GM21528 (cell line): ENCODE results near the gene EPHA7.

Source experiments
- ATAC-seq: cut with Tn5 transposase; IDR thresholded peaks from one replicate; pipeline ENCODE4 v1.9.1; 2021; ENCODE audit warnings: mild to moderate bottlenecking, moderate library complexity; ENCODE audit not compliant: unreplicated experiment, low FRiP score

EPHA7 gene

DNA sequence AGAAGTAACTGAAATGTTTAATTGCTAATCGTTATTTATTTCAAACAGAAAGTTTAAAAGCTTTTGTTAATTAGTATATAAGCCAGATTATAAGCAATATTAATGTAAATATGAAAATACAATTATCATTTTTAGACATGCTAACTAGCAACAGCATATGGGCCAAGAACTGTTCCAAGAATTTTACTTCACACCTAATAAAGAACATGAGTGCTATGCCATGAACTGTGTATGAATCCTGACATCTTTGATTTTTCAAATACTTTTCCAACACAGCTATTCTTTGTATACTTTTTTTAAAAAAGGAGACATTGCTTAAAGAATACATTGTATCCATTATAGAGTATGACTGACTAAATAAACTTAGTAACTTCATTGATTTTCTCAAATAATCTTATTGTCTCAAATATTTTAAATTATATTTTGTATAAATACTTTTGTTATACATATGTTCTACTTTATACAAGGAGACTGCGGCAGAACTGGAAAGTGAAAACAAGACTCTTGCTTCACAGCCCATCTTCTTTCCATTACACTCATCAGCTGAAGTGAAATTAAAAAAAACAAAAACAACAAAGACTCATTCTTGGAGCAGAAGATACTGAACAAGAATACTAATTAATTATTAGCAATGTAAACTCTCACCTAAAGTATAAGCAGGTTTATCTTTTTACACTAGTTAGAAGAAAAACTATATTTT is 89.9 kb downstream of the EPHA7 start:
- ATAC-seq: no peak

- ATAC-seq: no peak
Measured at GRCh38 chr6:93327857-93328256, 91.5 kb downstream of the EPHA7 start.

GRCh38 chr6:93325761-93326160 is 93.6 kb downstream of the EPHA7 start:
- no peak for ATAC-seq

DNA sequence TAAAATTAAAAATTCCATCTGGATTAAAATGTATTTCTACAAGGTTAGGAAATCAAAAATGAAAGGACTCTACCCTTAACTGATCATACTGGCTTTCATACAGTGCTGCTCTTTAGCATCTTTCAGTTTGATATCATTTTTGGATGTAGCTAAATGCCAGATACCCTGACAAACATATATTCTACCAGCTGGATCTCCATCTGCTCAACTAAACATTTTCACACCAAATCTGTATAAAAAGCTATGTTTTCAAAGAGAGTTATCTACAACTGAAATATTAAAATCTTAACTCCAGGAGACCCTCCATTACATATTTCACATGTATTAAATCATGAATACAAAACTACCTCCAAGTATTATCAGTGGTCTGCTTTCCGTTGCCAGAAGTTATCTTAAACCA is 95.7 kb downstream of the EPHA7 start:
- ATAC-seq: no peak

DNA sequence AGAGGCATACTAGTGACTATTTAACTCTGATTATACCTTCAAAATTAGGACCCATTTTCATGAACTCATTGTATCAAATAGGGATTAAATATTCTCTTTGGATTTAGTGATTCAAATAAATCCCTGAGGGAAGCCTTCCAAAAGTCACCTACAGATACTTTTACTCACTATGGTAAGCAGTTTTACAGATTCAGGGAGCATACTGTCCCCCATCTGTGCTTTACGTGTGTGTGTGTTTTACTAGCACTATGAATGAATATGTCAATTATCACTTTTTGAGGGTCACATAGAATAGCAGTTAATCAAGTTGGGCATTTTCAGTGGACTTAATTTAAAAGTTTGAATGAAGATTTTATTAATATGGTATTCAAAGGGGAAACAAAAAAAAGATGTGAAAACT is 96.7 kb downstream of the EPHA7 start:
- no peak for ATAC-seq

GRCh38 chr6:93319304-93319703 is 100.1 kb downstream of the EPHA7 start:
- no peak for ATAC-seq

- no peak for ATAC-seq
Measured at GRCh38 chr6:93318121-93318520, 101.2 kb downstream of the EPHA7 start.

DNA sequence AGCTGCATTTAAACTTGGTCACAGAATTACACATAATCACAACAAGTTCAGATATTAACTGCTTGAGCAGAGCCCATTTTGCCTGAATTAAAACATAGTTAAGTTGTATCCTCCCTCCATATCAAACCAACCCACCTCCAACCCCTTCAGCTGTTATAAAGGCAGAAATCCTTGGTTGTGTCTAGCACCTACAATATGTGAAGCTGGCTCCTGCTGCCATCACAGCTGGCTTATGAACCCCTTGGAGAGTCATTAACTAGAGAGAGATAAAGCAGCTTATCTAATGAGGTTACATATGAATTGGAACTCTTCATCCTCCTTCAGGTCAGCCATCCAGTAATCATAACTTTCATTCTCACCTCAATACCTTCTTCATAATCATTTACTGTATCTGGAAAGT is 101.8 kb downstream of the EPHA7 start:
- no peak for ATAC-seq

DNA sequence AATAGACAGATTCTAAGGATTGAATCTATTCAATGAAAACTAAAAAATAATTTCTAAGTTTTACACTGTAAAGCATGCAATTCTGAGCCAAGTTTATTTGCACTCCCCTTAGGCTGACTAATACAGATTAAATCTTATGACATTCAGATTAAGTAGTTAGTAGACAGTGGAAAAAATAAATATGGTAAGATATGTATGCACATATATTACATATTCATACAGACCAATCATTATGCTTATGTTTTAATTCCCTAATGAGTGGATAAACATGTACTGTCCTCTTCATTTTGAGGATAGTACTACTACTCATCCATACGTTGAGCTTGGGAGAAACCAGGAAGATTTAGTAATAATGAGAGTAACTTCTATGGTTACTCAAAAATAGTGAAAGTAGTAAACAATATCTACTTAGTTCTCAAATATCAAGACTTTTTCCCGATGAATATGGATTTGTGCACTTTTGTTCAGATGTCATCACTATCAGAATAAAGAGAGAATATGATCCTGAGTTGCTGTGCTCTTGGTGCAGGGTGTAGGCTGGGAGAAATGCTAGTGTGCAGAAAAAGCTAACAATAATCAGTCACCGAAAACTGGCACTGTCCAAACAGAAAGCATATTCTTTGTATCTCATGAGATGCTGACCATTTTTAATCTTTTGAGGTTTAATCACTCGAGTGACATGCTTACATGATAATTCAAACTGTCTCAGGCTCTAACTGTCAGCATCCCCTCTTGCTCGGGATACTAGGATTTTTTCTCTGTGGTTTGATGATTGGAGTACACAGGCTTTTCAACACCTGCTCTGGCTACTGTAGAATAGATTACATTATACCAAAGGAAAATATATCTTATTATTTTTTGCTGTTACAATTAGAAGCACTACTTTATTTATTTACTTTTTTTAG is 111.6 kb downstream of the EPHA7 start:
- ATAC-seq: no peak

DNA sequence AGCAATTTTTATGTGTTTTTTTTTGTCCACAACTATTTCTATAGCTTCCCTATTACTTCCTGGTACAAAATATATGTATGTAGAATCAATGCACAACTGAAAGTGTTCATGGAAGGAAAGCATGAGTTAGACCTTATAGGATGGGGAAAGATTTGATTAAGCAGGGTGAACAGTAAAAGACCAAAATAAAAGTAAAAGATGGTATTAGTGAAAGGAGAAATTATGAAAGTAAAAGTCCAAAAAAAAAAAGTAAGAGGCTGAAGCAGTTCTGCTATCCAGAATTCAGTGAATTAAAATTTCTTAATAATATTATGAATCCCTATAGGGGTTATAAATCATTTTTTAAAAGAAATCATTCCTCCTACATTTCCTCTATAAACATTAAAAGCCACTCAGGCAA is 114.3 kb downstream of the EPHA7 start:
- ATAC-seq: no peak

GRCh38 chr6:93304505-93304904 is 114.9 kb downstream of the EPHA7 start:
- ATAC-seq: no peak

GRCh38 chr6:93300661-93301060 is 118.7 kb downstream of the EPHA7 start:
- no peak for ATAC-seq

DNA sequence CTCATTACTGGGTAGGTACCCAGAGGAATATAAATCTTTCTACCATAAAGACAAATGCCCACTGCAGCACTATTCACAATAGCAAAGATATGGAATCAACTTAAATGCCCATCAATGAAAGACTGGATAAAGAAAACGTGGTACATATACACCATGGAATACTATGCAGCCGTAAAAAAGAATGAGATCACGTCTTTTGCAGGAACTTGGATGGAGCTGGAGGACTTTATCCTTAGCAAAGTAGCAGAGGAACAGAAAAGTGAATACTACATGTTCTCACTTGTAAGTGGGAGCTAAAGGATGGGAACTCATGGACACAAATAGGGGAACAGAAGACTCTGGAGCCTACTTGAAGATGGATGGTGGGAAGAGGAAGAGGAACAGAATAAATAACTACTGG is 119.7 kb downstream of the EPHA7 start:
- ATAC-seq: no peak

DNA sequence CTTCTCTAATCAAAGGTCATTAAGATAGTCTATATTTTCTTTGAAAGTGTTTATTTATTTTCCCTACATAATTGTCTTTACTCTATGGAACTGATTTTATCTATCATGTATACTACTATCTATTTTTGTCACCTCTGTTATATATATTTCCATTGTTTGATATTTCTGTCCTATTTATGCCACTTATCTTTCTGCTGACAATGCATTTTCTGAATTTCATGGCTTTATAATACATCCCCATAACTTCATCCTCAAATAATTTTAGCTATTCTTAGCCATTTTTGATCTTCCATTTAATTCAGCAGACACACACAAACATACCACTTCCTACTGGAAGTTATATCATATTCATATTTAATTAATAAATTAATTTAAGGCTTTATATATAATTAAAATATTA is 123.7 kb downstream of the EPHA7 start:
- ATAC-seq: no peak

GRCh38 chr6:93294879-93295278 is 124.5 kb downstream of the EPHA7 start:
- ATAC-seq: no peak

- ATAC-seq: no peak
Measured at GRCh38 chr6:93293872-93294271, 125.5 kb downstream of the EPHA7 start.

DNA sequence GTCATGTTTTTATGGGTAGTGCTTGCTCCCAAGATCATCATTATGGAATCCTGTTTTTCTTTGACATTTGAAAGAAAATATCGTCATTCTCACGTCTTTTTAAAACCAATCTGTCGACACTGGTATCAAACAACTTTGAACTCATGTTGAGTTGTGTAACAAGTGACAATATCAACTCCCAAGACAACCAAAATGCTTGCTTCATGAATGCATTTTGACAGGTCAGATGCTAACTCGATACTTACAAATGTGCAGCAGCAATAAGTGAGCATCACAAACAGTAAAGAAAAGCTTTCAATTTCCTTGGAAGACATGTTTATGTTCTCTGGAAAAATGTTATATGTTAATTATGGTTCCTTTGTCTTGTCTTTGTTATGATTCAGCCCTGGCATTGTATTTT is 125.9 kb downstream of the EPHA7 start:
- no peak for ATAC-seq

DNA sequence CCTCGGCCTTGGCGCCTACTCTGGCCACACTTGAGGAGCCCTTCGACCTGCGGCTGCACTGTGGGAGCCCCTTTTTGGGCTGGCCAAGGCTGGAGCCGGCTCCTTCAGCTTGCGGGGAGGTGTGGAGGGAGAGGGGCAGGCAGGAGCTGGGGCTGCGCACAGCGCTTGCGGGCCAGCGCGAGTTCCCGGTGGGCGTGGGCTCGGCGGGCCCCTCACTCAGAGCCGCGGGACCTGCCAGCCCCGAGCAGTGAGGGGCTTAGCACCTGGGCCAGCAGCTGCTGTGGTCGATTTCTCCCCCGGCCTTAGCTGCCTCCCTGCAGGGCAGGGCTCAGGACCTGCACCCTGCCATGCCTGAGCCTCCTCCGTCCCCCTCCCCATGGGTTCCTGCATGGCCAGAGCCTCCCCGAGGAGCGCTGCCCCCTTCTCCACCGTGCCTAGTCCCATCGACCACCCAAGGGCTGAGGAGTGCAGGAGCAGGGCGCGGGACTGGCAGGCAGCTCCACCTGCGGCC is 136.8 kb downstream of the EPHA7 start:
- ATAC-seq: no peak

GRCh38 chr6:93278241-93278640 is 141.1 kb downstream of the EPHA7 start:
- ATAC-seq: no peak

DNA sequence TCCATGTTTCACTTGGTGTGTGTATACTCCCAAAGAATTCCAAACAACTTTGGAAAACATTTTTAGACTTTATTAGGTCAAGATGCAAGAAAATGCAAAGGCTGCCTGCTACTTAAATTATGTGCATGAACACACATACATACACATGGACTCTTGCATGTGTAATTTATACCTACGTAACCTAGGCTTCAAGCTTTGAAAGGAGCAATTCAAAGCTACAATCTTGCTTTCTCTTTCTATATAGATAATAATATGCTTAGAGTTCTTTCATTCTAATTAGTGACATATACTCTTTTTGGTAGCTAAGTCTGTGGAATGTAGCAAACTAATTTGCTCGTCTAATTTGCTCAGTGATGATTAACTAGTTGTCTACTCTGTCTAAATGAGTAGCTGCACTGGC is 146.5 kb downstream of the EPHA7 start:
- ATAC-seq: no peak

- ATAC-seq: no peak
Measured at GRCh38 chr6:93272211-93272610, 147.1 kb downstream of the EPHA7 start.
